HEK293T (cell line): ENCODE data around the gene BORCS6.

Experiments
- ARNT ChIP-seq: fragments of 450-650 bp; IDR thresholded peaks from 2 replicates; pipeline ENCODE4 v1.6.1; 2017; ENCODE audit warnings: mild to moderate bottlenecking
- BHLHE40 ChIP-seq: fragments of 450-650 bp; IDR thresholded peaks from 2 replicates; pipeline ENCODE4 v1.6.1; 2016; ENCODE audit warnings: mild to moderate bottlenecking, moderate library complexity, borderline replicate concordance
- CTBP1 ChIP-seq: fragments of 450-650 bp; IDR thresholded peaks from 2 replicates; pipeline ENCODE4 v1.6.1; 2016; ENCODE audit warnings: borderline replicate concordance
- FOXA1 ChIP-seq: fragments of 450-650 bp; IDR thresholded peaks from 2 replicates; pipeline ENCODE4 v1.6.1; 2016; ENCODE audit warnings: mild to moderate bottlenecking
- FOXK2 ChIP-seq: fragments of 450-650 bp; IDR thresholded peaks from 2 replicates; pipeline ENCODE4 v1.6.1; 2016; ENCODE audit warnings: mild to moderate bottlenecking
- FOXM1 ChIP-seq: fragments of 450-650 bp; IDR thresholded peaks from 2 replicates; pipeline ENCODE4 v1.6.1; 2017; ENCODE audit warnings: mild to moderate bottlenecking, borderline replicate concordance
- HDGF ChIP-seq: fragments of 450-650 bp; IDR thresholded peaks from 2 replicates; pipeline ENCODE4 v1.6.1; 2017; ENCODE audit warnings: antibody characterized with exemption, borderline replicate concordance
- LEF1 ChIP-seq: fragments of 450-650 bp; IDR thresholded peaks from 2 replicates; pipeline ENCODE4 v1.6.1; 2017; ENCODE audit warnings: mild to moderate bottlenecking, borderline replicate concordance
- NFRKB ChIP-seq: fragments of 450-650 bp; IDR thresholded peaks from 2 replicates; pipeline ENCODE4 v1.6.1; 2016; ENCODE audit warnings: mild to moderate bottlenecking, moderate library complexity
- PKNOX1 ChIP-seq: fragments of 450-650 bp; IDR thresholded peaks from 2 replicates; pipeline ENCODE4 v1.6.1; 2016
- SP1 ChIP-seq: fragments of 450-650 bp; IDR thresholded peaks from 2 replicates; pipeline ENCODE4 v1.6.1; 2017
- SUZ12 ChIP-seq: fragments of 450-650 bp; IDR thresholded peaks from 2 replicates; pipeline ENCODE4 v1.6.1; 2016; ENCODE audit warnings: mild to moderate bottlenecking
- TARDBP ChIP-seq: fragments of 450-650 bp; IDR thresholded peaks from 2 replicates; pipeline ENCODE4 v1.6.1; 2016
- ZNF384 ChIP-seq: fragments of 450-650 bp; IDR thresholded peaks from 2 replicates; pipeline ENCODE4 v1.6.1; 2016

- TF ChIP-seq SUZ12 (no peak), SP1 (no peak), ZNF384 (no peak), LEF1 (no peak), BHLHE40 (no peak), CTBP1 (no peak), PKNOX1 (no peak), HDGF (no peak), FOXM1 (no peak), TARDBP (no peak), ARNT (no peak), FOXA1 (no peak), NFRKB (no peak), FOXK2 (no peak)
Measured at GRCh38 chr17:8144401-8145231, 45.4 kb downstream of the BORCS6 start.
